HepG2 (cell line): Measurements from ENCODE around the gene EBF4. TPM values are rescaled to one million over a fixed set of nuclear protein-coding genes. Genes with fewer than 3 reads are reported as not detected.

ENCODE experiments used
- CHD4 ChIP-seq: fragments of 200-600 bp; sonication (generic); IDR thresholded peaks from 2 replicates; pipeline ENCODE4 v1.7.0; 2017; ENCODE audit warnings: mild to moderate bottlenecking, low read length, borderline replicate concordance
- E2F5 ChIP-seq: sonication (generic); formaldehyde crosslinking; conservative IDR thresholded peaks from 2 replicates; pipeline ENCODE4 v1.4.0; 2020; ENCODE audit warnings: missing genetic modification reagents
- HIVEP1 ChIP-seq: sonication (generic); formaldehyde crosslinking; IDR thresholded peaks from 2 replicates; pipeline ENCODE4 v1.4.0; 2020; ENCODE audit warnings: mild to moderate bottlenecking, missing genetic modification reagents
- ISX ChIP-seq: sonication (generic); formaldehyde crosslinking; conservative IDR thresholded peaks from 2 replicates; pipeline ENCODE4 v1.5.0; 2020; ENCODE audit warnings: missing genetic modification reagents
- KAT8 ChIP-seq: IDR thresholded peaks from 2 replicates; pipeline ENCODE4 v1.6.1; 2016; ENCODE audit warnings: missing genetic modification reagents, missing compliant biosample characterization
- KLF6 ChIP-seq: IDR thresholded peaks from 2 replicates; pipeline ENCODE4 v1.8.0; 2016; ENCODE audit warnings: missing biosample characterization, missing genetic modification reagents
- MAZ ChIP-seq, 2 experiments: sonication (generic) in 1 of 2; formaldehyde crosslinking in 1 of 2; IDR thresholded peaks; 2 replicates each; pipeline versions ENCODE4 v1.5.0 to v1.6.1; 2012 to 2020; ENCODE audit warnings: low read depth in 2 of 2, mild to moderate bottlenecking in 2 of 2, borderline replicate concordance in 1 of 2, improper control_type of control experiment in 1 of 2, low read length in 1 of 2, missing genetic modification reagents in 1 of 2, moderate library complexity in 1 of 2
- MBNL3 ChIP-seq: fragments of 250-450 bp; sonication (Bioruptor Pico); conservative IDR thresholded peaks from 2 replicates; pipeline ENCODE4 v1.8.0; 2022; ENCODE audit warnings: mild to moderate bottlenecking, inconsistent platforms
- MIER2 ChIP-seq: IDR thresholded peaks from 2 replicates; pipeline ENCODE4 v1.6.1; 2016; ENCODE audit warnings: missing biosample characterization, missing genetic modification reagents
- NFIB ChIP-seq: sonication (generic); formaldehyde crosslinking; IDR thresholded peaks from 2 replicates; pipeline ENCODE4 v1.9.0; 2021; ENCODE audit warnings: missing genetic modification reagents, mild to moderate bottlenecking, borderline replicate concordance
- RCOR2 ChIP-seq: IDR thresholded peaks from 2 replicates; pipeline ENCODE4 v1.6.1; 2016; ENCODE audit warnings: missing biosample characterization, missing genetic modification reagents
- SMAD1 ChIP-seq: sonication (generic); formaldehyde crosslinking; IDR thresholded peaks from 2 replicates; pipeline ENCODE4 v1.4.0; 2020; ENCODE audit warnings: missing genetic modification reagents, low read depth, mild to moderate bottlenecking, borderline replicate concordance
- SMAD3 ChIP-seq: sonication (generic); formaldehyde crosslinking; IDR thresholded peaks from 2 replicates; pipeline ENCODE4 v1.4.0; 2020; ENCODE audit warnings: missing genetic modification reagents
- SP1 ChIP-seq, 2 experiments: fragments of 450-650 bp in 1 of 2; sonication (generic) in 1 of 2; formaldehyde crosslinking in 1 of 2; IDR thresholded peaks; 2 replicates each; pipeline versions ENCODE4 v1.4.0 to v1.6.1; 2016 to 2020; ENCODE audit warnings: missing genetic modification reagents in 1 of 2
- TCF7 ChIP-seq: sonication (generic); IDR thresholded peaks from 2 replicates; pipeline ENCODE4 v1.6.1; 2016; ENCODE audit warnings: antibody characterized with exemption, low read depth
- TEF ChIP-seq: sonication (generic); formaldehyde crosslinking; IDR thresholded peaks from 2 replicates; pipeline ENCODE4 v1.5.0; 2020; ENCODE audit warnings: missing genetic modification reagents
- THAP11 ChIP-seq: IDR thresholded peaks from 2 replicates; pipeline ENCODE4 v1.6.1; 2016; ENCODE audit warnings: missing biosample characterization, missing genetic modification reagents
- WIZ ChIP-seq: sonication (generic); formaldehyde crosslinking; IDR thresholded peaks from 2 replicates; pipeline ENCODE4 v1.5.1; 2020; ENCODE audit warnings: mild to moderate bottlenecking, missing genetic modification reagents
- ZBTB8A ChIP-seq: sonication (generic); formaldehyde crosslinking; IDR thresholded peaks from 2 replicates; pipeline ENCODE4 v1.4.0; 2020; ENCODE audit warnings: mild to moderate bottlenecking, low read depth, missing genetic modification reagents, borderline replicate concordance
- ZFP90 ChIP-seq: sonication (generic); formaldehyde crosslinking; IDR thresholded peaks from 2 replicates; pipeline ENCODE4 v1.8.0; 2022; ENCODE audit warnings: missing genetic modification reagents, mild to moderate bottlenecking, inconsistent platforms, borderline replicate concordance
- ZNF101 ChIP-seq: sonication (generic); formaldehyde crosslinking; IDR thresholded peaks from 2 replicates; pipeline ENCODE4 v1.4.0; 2020; ENCODE audit warnings: mild to moderate bottlenecking, low read depth, missing genetic modification reagents, borderline replicate concordance
- ZNF230 ChIP-seq: sonication (generic); formaldehyde crosslinking; IDR thresholded peaks from 2 replicates; pipeline ENCODE4 v1.4.0; 2020; ENCODE audit warnings: mild to moderate bottlenecking, missing genetic modification reagents
- ZNF232 ChIP-seq: sonication (generic); formaldehyde crosslinking; IDR thresholded peaks from 2 replicates; pipeline ENCODE4 v1.4.0; 2020; ENCODE audit warnings: missing genetic modification reagents, borderline replicate concordance
- ZNF382 ChIP-seq: sonication (generic); formaldehyde crosslinking; IDR thresholded peaks from 2 replicates; pipeline ENCODE4 v1.5.0; 2020; ENCODE audit warnings: missing genetic modification reagents, mild to moderate bottlenecking, borderline replicate concordance
- ZNF432 ChIP-seq: sonication (generic); formaldehyde crosslinking; IDR thresholded peaks from 2 replicates; pipeline ENCODE4 v1.5.0; 2020; ENCODE audit warnings: missing genetic modification reagents, mild to moderate bottlenecking, borderline replicate concordance
- ZNF691 ChIP-seq: sonication (generic); formaldehyde crosslinking; IDR thresholded peaks from 2 replicates; pipeline ENCODE4 v1.4.0; 2020; ENCODE audit warnings: missing genetic modification reagents, low read depth, mild to moderate bottlenecking, borderline replicate concordance
- ZNF737 ChIP-seq: sonication (generic); formaldehyde crosslinking; IDR thresholded peaks from 2 replicates; pipeline ENCODE4 v1.5.0; 2020; ENCODE audit warnings: missing genetic modification reagents, mild to moderate bottlenecking, borderline replicate concordance
- ZNF782 ChIP-seq: sonication (generic); formaldehyde crosslinking; IDR thresholded peaks from 2 replicates; pipeline ENCODE4 v1.4.0; 2020; ENCODE audit warnings: missing genetic modification reagents, mild to moderate bottlenecking, borderline replicate concordance
- ZSCAN29 ChIP-seq: sonication (generic); formaldehyde crosslinking; conservative IDR thresholded peaks from 2 replicates; pipeline ENCODE4 v1.4.0; 2020; ENCODE audit warnings: mild to moderate bottlenecking, missing genetic modification reagents
- polyA plus RNA-seq, 8 experiments: library from polyadenylated mRNA; depleted of rRNA in 3 of 8; stranded (reverse) in 7 of 8; unstranded in 1 of 8; fragments of >200 nt; fragmentation: Illumina TruSeq in 4 of 8; extraction: Trizol in 4 of 8; gene quantifications; 2 replicates each; pipeline versions ENCODE4 v1.2.1 to v1.2.3, GENCODE V29; 2011 to 2016; ENCODE audit warnings: low read depth in 4 of 8, missing spikeins in 1 of 8, mixed read lengths in 1 of 8; ENCODE audit not compliant: insufficient read depth in 1 of 8
- total RNA-seq, 5 experiments: library from RNA; depleted of rRNA; stranded (reverse); fragments of >200 nt; fragmentation: Illumina TruSeq; extraction: Trizol; gene quantifications; 2 replicates each; pipeline ENCODE4 v1.2.3, GENCODE V29; 2016; ENCODE audit warnings: low read depth in 1 of 5

The EBF4 gene
- total and polyA plus RNA-seq, 2 of the 13 experiments (the other 11 are each of a cell fraction or from before 2014, with no cell fraction given), result 0.84 to 2.2 TPM

- TF ChIP-seq TEF, result no peak
- TF ChIP-seq ZNF432 (CRISPR knock-in tag), result no peak
- TF ChIP-seq HIVEP1 (CRISPR knock-in tag), result no peak
- no peak for TF ChIP-seq WIZ (CRISPR knock-in tag)
- no peak for TF ChIP-seq ISX (CRISPR knock-in tag)
- 0 out of 2 replicates have a peak, but pooled peaks have one; percentile 49 for TF ChIP-seq SMAD3 (CRISPR knock-in tag)
- TF ChIP-seq MBNL3, result no peak
- no peak for TF ChIP-seq ZNF382 (CRISPR knock-in tag)
- TF ChIP-seq ZSCAN29 (CRISPR knock-in tag), result no peak
- no peak for TF ChIP-seq MAZ (IDR thresholded peaks at IDR 0.05; ENCODE audit: borderline replicate concordance, low read depth, low read length)
- TF ChIP-seq MAZ (CRISPR knock-in tag; IDR thresholded peaks at IDR 0.05; ENCODE audit: low read depth), result no peak
- peak; percentile 78; the same call in 1 of the 2 replicates for TF ChIP-seq ZNF691 (CRISPR knock-in tag)
- TF ChIP-seq RCOR2 (CRISPR knock-in tag), result no peak
- no peak for TF ChIP-seq ZNF737 (CRISPR knock-in tag)
- TF ChIP-seq NFIB (CRISPR knock-in tag), result no peak
- TF ChIP-seq SMAD1 (CRISPR knock-in tag), result no peak
- no peak for TF ChIP-seq TCF7
- TF ChIP-seq ZNF782, result peak; percentile 53; the same call in 1 of the 2 replicates
- TF ChIP-seq THAP11 (CRISPR knock-in tag), result no peak
- no peak for TF ChIP-seq ZNF230 (CRISPR knock-in tag)
- no peak for TF ChIP-seq KLF6
- no peak for TF ChIP-seq MIER2
- TF ChIP-seq ZBTB8A (CRISPR knock-in tag), result no peak
- TF ChIP-seq KAT8, result no peak
- TF ChIP-seq SP1 (IDR thresholded peaks at IDR 0.05), result no peak
- TF ChIP-seq SP1 (CRISPR knock-in tag; IDR thresholded peaks at IDR 0.05), result no peak
- TF ChIP-seq ZNF101 (CRISPR knock-in tag), result no peak
- no peak for TF ChIP-seq ZFP90 (CRISPR knock-in tag)
- TF ChIP-seq CHD4, result no peak
- TF ChIP-seq E2F5 (CRISPR knock-in tag), result no peak
- TF ChIP-seq ZNF232 (CRISPR knock-in tag), result no peak
Observed at GRCh38 chr20:2742934-2743559, 50.5 kb downstream of the EBF4 start (continued).
